H9 (cell line): Measurements from ENCODE around the gene SYT2. TPM values are rescaled to one million over a fixed set of nuclear protein-coding genes. Genes with fewer than 3 reads are reported as not detected.
"Not testable (repeated sequence)": the region's sequence is repeated elsewhere in the genome, so short reads cannot be mapped to it uniquely, and the experiment has no call there.

Experiments used
- DNase-seq: peaks from one replicate; pipeline ENCODE4 v3.0.0-alpha.2; 2017
- H2AFZ ChIP-seq: one replicate; pipeline ENCODE4 v1.6.1; 2013; ENCODE audit warnings: mild to moderate bottlenecking, low read length, control low read depth, moderate library complexity
- H2AK5ac ChIP-seq: 2 replicates; pipeline ENCODE4 v1.6.1; 2013; ENCODE audit warnings: low read length, control low read depth, mixed read lengths; ENCODE audit not compliant: insufficient read length
- H2BK120ac ChIP-seq: one replicate; pipeline ENCODE4 v1.6.1; 2013; ENCODE audit warnings: low read depth, mild to moderate bottlenecking, low read length, control low read depth, inconsistent platforms; ENCODE audit not compliant: poor library complexity, severe bottlenecking
- H2BK12ac ChIP-seq: 2 replicates; pipeline ENCODE4 v1.6.1; 2013; ENCODE audit warnings: low read length, control low read depth, mixed read lengths, low read depth; ENCODE audit not compliant: insufficient read length
- H2BK15ac ChIP-seq: 2 replicates; pipeline ENCODE4 v1.6.1; 2013; ENCODE audit warnings: low read depth, low read length, control low read depth
- H2BK20ac ChIP-seq: one replicate; pipeline ENCODE4 v1.6.1; 2013; ENCODE audit warnings: low read depth, mild to moderate bottlenecking, low read length, control low read depth, inconsistent platforms; ENCODE audit not compliant: poor library complexity, severe bottlenecking
- H2BK5ac ChIP-seq: 2 replicates; pipeline ENCODE4 v1.6.1; 2013; ENCODE audit warnings: low read length, control low read depth, mixed read lengths; ENCODE audit not compliant: insufficient read length
- H3K14ac ChIP-seq: 2 replicates; pipeline ENCODE4 v1.6.1; 2013; ENCODE audit warnings: low read length, control low read depth; ENCODE audit not compliant: insufficient read depth
- H3K18ac ChIP-seq: 2 replicates; pipeline ENCODE4 v1.6.1; 2013; ENCODE audit warnings: low read depth, mild to moderate bottlenecking, mixed read lengths, low read length, control low read depth; ENCODE audit not compliant: insufficient read length
- H3K23ac ChIP-seq: 2 replicates; pipeline ENCODE4 v1.6.1; 2013; ENCODE audit warnings: low read length, control low read depth, mixed read lengths, low read depth; ENCODE audit not compliant: insufficient read length
- H3K23me2 ChIP-seq: 2 replicates; pipeline ENCODE4 v1.6.1; 2013; ENCODE audit warnings: low read depth, mild to moderate bottlenecking, mixed read lengths, low read length, control low read depth; ENCODE audit not compliant: insufficient read length, poor library complexity, severe bottlenecking
- H3K27ac ChIP-seq: 2 replicates; pipeline ENCODE4 v1.5.1; 2013; ENCODE audit warnings: low read length, control low read depth, mixed read lengths, low read depth; ENCODE audit not compliant: insufficient read length
- H3K27me3 ChIP-seq: 2 replicates; pipeline ENCODE4 v1.6.1; 2013; ENCODE audit warnings: low read length, control low read depth, inconsistent platforms; ENCODE audit not compliant: insufficient read depth
- H3K4ac ChIP-seq: 2 replicates; pipeline ENCODE4 v1.6.1; 2013; ENCODE audit warnings: low read depth, mild to moderate bottlenecking, control low read depth, inconsistent platforms, low read length, moderate library complexity
- H3K4me1 ChIP-seq: 2 replicates; pipeline ENCODE4 v1.6.1; 2013; ENCODE audit warnings: low read length, control low read depth, inconsistent platforms; ENCODE audit not compliant: insufficient read depth
- H3K4me2 ChIP-seq: 2 replicates; pipeline ENCODE4 v1.6.1; 2013; ENCODE audit warnings: low read length, control low read depth, mixed read lengths; ENCODE audit not compliant: insufficient read length, insufficient read depth
- H3K56ac ChIP-seq: 2 replicates; pipeline ENCODE4 v1.6.1; 2013; ENCODE audit warnings: low read depth, mild to moderate bottlenecking, mixed read lengths, low read length, control low read depth; ENCODE audit not compliant: insufficient read length
- H3K79me1 ChIP-seq: 2 replicates; pipeline ENCODE4 v1.6.1; 2013; ENCODE audit warnings: low read depth, mild to moderate bottlenecking, moderate library complexity, low read length, control low read depth, inconsistent platforms; ENCODE audit not compliant: insufficient read depth, poor library complexity, severe bottlenecking
- H3K79me2 ChIP-seq: 2 replicates; pipeline ENCODE4 v1.6.1; 2013; ENCODE audit warnings: low read length, control low read depth, inconsistent platforms; ENCODE audit not compliant: insufficient read depth
- H3K9ac ChIP-seq: 2 replicates; pipeline ENCODE4 v1.6.1; 2013; ENCODE audit warnings: low read length, control low read depth, mixed read lengths; ENCODE audit not compliant: insufficient read length; ENCODE audit errors: extremely low read depth
- H3K9me3 ChIP-seq: one replicate; pipeline ENCODE4 v1.6.1; 2013; ENCODE audit warnings: low read depth, low read length, inconsistent platforms; ENCODE audit not compliant: control insufficient read depth
- H3T11ph ChIP-seq: one replicate; pipeline ENCODE4 v1.6.1; 2013; ENCODE audit warnings: mild to moderate bottlenecking, low read length, control low read depth, inconsistent platforms
- H4K20me1 ChIP-seq: one replicate; pipeline ENCODE4 v1.6.1; 2013; ENCODE audit not compliant: control insufficient read depth, insufficient read length, insufficient read depth
- H4K5ac ChIP-seq: 2 replicates; pipeline ENCODE4 v1.6.1; 2013; ENCODE audit warnings: low read depth, mild to moderate bottlenecking, mixed read lengths, low read length, control low read depth; ENCODE audit not compliant: insufficient read length
- H4K8ac ChIP-seq: replicated peaks from 2 replicates; pipeline ENCODE4 v1.6.1; 2013; ENCODE audit warnings: low read length, control low read depth, mixed read lengths, low read depth; ENCODE audit not compliant: insufficient read length
- H4K91ac ChIP-seq: 2 replicates; pipeline ENCODE4 v1.6.1; 2013; ENCODE audit warnings: low read depth, mild to moderate bottlenecking, moderate library complexity, mixed read lengths, low read length, control low read depth; ENCODE audit not compliant: insufficient read length
- H3K27ac Mint-ChIP-seq, 3 experiments: 2 replicates in 2 of 3; 3 replicates in 1 of 3; pipeline ENCODE4 v1.8.0; 2020 to 2021; ENCODE audit warnings: mixed read lengths in 3 of 3, mild to moderate bottlenecking in 1 of 3, moderate library complexity in 1 of 3
- H3K27me3 Mint-ChIP-seq: 2 replicates; pipeline ENCODE4 v1.8.0; 2021; ENCODE audit warnings: low read depth, mild to moderate bottlenecking, moderate library complexity, mixed read lengths
- H3K36me3 Mint-ChIP-seq, 3 experiments: 2 replicates in 2 of 3; 3 replicates in 1 of 3; pipeline ENCODE4 v1.8.0; 2020 to 2021; ENCODE audit warnings: low read depth in 3 of 3, mixed read lengths in 3 of 3; ENCODE audit not compliant: insufficient read depth in 1 of 3
- H3K4me1 Mint-ChIP-seq, 2 experiments: 2 replicates each; pipeline ENCODE4 v1.8.0; 2020; ENCODE audit warnings: mixed read lengths in 2 of 2
- H3K4me3 Mint-ChIP-seq, 2 experiments: 2 replicates in 1 of 2; 3 replicates in 1 of 2; pipeline ENCODE4 v1.8.0; 2020 to 2021; ENCODE audit warnings: mild to moderate bottlenecking in 2 of 2, mixed read lengths in 2 of 2, moderate library complexity in 1 of 2
- H3K9me3 Mint-ChIP-seq, 2 experiments: 2 replicates in 1 of 2; 3 replicates in 1 of 2; pipeline ENCODE4 v1.8.0; 2020; ENCODE audit warnings: mild to moderate bottlenecking in 2 of 2, mixed read lengths in 2 of 2, moderate library complexity in 1 of 2
- WGBS: extraction: QIAGEN DNeasy Blood & Tissue Kit; methylation state at CpG from one replicate; pipeline ENCODE4 v1.1.7; 2013; ENCODE audit warnings: missing lambda C conversion rate, low lambda C conversion rate, mixed read lengths; ENCODE audit not compliant: insufficient read length; ENCODE audit errors: extremely low coverage; 5-methylcytosine and 5-hydroxymethylcytosine counted together
- total RNA-seq: library from RNA; stranded (reverse); gene quantifications from 2 replicates; pipeline ENCODE4 v1.2.1, GENCODE V29; 2021
- TF ChIP-seq, protein P1 (sequence below): fragments of 200-600 bp; sonication (generic); conservative IDR thresholded peaks from 3 replicates; pipeline ENCODE4 v1.8.0; 2021; ENCODE audit warnings: antibody characterized with exemption, mild to moderate bottlenecking

SYT2 gene
- total RNA-seq, 1 experiment from 2014 or later, result 3.3 TPM

DNA sequence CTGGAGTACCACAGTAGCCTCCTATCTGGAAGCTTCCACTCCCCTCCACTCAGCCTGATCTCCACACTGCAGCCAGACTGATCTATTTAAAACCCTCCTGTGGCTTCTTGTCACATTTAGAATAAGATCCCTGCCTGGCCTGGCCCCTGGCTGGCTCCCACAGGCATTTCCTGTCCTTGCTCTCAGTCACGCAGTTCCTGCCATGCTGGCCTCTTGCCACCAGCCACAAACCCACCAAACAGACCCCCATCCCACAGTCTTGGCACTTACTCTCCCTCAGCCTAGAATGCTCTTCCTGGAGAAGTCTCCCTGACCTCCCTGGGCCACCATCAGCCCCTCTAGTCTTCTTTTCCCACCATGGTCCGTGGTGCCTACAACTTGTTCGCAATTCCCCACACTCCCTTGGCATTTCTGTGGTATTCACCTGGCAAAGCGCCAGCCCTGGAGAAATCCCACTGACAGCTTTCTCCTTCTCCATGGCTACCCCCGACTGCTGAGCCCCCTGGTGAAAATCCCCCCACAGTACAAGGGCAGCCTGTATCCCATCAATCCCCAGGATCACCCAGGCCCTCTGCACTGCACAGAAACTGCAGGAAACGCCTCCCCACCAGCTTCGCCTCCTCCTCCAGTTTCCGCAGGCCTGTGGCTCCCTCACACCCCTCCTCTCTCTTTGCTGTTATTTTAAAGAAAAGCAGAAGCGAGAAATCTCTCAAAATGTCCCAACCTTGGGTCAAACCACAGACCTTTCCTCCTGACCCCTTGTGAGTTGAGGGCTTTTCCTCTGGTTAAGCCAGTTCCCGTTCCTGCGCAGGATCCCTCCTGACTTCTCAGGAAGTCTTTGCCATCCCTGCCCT is 94.5 kb downstream of the SYT2 start:
- Histone ChIP-seq H3K4ac (no peak overlapping the region), H2BK120ac (no peak overlapping the region), H3K9ac (no peak overlapping the region), H3K27ac (no peak overlapping the region), H4K20me1 (no peaks in the 10 kb centered on the region), H3K56ac (no peak overlapping the region), H3K23me2 (no peaks in the 10 kb centered on the region), H3K4me1 (0 out of 2 replicates have a peak, but pooled peaks cover 4% of the 10 kb centered on the region), H4K5ac (no peak overlapping the region), H2AFZ (no peak overlapping the region), H2AK5ac (no peak overlapping the region), H3K79me1 (no peaks in the 10 kb centered on the region), H2BK20ac (no peak overlapping the region), H3K14ac (no peak overlapping the region; the same call in 1 of the 2 replicates), H2BK12ac (no peak overlapping the region), H3K79me2 (no peaks in the 10 kb centered on the region), H4K8ac (no peak overlapping the region), H4K91ac (no peak overlapping the region), H3K23ac (no peak overlapping the region), H2BK15ac (no peak overlapping the region), H3K27me3 (no peaks in the 10 kb centered on the region), H3K4me2 (no peak overlapping the region), H2BK5ac (no peak overlapping the region), H3K18ac (no peak overlapping the region), H3K9me3 (no peaks in the 10 kb centered on the region), H3T11ph (no peak overlapping the region)
- Mint-ChIP-seq H3K36me3 (peaks cover 0 to 8% (median 0%) of the 10 kb centered on the region in 3 experiments; a peak in 2 of 7 replicates), H3K4me1 (peaks cover 25 to 27% of the 10 kb centered on the region in 2 experiments), H3K27ac (peak overlapping the region; percentile 60 to 63 (median 62); a peak in 5 of 7 replicates), H3K4me3 (no peak overlapping the region), H3K9me3 (peaks cover 0 to 6% of the 10 kb centered on the region in 2 experiments; a peak in 1 of 5 replicates), H3K27me3 (peaks cover 1% of the 10 kb centered on the region; the same call in 1 of the 2 replicates)
- DNase-seq, result no peak
- TF ChIP-seq, protein P1, sequence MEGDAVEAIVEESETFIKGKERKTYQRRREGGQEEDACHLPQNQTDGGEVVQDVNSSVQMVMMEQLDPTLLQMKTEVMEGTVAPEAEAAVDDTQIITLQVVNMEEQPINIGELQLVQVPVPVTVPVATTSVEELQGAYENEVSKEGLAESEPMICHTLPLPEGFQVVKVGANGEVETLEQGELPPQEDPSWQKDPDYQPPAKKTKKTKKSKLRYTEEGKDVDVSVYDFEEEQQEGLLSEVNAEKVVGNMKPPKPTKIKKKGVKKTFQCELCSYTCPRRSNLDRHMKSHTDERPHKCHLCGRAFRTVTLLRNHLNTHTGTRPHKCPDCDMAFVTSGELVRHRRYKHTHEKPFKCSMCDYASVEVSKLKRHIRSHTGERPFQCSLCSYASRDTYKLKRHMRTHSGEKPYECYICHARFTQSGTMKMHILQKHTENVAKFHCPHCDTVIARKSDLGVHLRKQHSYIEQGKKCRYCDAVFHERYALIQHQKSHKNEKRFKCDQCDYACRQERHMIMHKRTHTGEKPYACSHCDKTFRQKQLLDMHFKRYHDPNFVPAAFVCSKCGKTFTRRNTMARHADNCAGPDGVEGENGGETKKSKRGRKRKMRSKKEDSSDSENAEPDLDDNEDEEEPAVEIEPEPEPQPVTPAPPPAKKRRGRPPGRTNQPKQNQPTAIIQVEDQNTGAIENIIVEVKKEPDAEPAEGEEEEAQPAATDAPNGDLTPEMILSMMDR, result no peak
- WGBS, result no CpG with 5 or more reads among the region's 11 CpGs

DNA sequence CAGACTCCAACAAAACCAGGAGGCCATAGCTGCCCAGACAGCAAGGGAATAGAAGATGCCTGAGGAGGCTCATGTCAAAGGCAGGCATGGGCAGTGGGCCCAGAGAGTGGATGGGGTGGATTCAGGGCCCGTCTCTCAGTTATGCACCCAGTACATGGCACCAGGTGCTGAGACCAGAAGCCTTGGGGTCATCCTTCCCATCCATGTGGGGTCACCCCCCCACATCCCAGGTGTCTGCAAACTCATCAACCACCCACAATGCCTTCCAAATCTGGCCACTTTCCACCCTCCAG is 95.1 kb downstream of the SYT2 start:
- not testable (repeated sequence) for H2BK12ac ChIP-seq, H3K27ac ChIP-seq, H3K9me3 ChIP-seq, H3K4me1 ChIP-seq, H3K9ac ChIP-seq, H2BK5ac ChIP-seq, H3K4me2 ChIP-seq, H4K20me1 ChIP-seq, H3K9me3 Mint-ChIP-seq, H2BK120ac ChIP-seq, H2BK20ac ChIP-seq, H3K27me3 ChIP-seq, H3K79me1 ChIP-seq, H2BK15ac ChIP-seq, H3K79me2 ChIP-seq, H3K56ac ChIP-seq, H3K36me3 Mint-ChIP-seq, H2AK5ac ChIP-seq, DNase-seq, H4K5ac ChIP-seq, H3K18ac ChIP-seq, H3K23ac ChIP-seq, H3K27me3 Mint-ChIP-seq, H3K4ac ChIP-seq, H3T11ph ChIP-seq, H4K8ac ChIP-seq, H2AFZ ChIP-seq, H3K14ac ChIP-seq, H4K91ac ChIP-seq, H3K23me2 ChIP-seq, H3K4me3 Mint-ChIP-seq
- no CpG with 5 or more reads among the region's 1 CpG for WGBS
- peaks cover 25 to 27% of the 10 kb centered on the region in 2 experiments for H3K4me1 Mint-ChIP-seq
- H3K27ac Mint-ChIP-seq, result peak overlapping the region; percentile 60 to 63 (median 62); a peak in 2 of 7 replicates
